HepG2 (cell line): ENCODE results near the gene BAHCC1. TPM values are rescaled to one million over a fixed set of nuclear protein-coding genes. Genes with fewer than 3 reads are reported as not detected.
A peak's percentile ranks its signal among the peaks of the same experiment; 100 is the strongest.

Experiments used
- CENPBD1 ChIP-seq: sonication (generic); formaldehyde crosslinking; IDR thresholded peaks from 2 replicates; pipeline ENCODE4 v1.8.0; 2022; ENCODE audit warnings: missing genetic modification reagents, low read depth, mild to moderate bottlenecking, borderline replicate concordance
- HNF1A ChIP-seq, 2 experiments: sonication (generic) in 1 of 2; formaldehyde crosslinking in 1 of 2; IDR thresholded peaks; 2 replicates each; pipeline versions ENCODE4 v1.4.0 to v1.6.1; 2016 to 2020; ENCODE audit warnings: borderline replicate concordance in 1 of 2, low read depth in 1 of 2, mild to moderate bottlenecking in 1 of 2, missing genetic modification reagents in 1 of 2
- KMT2B ChIP-seq: IDR thresholded peaks from 2 replicates; pipeline ENCODE4 v1.6.1; 2016; ENCODE audit warnings: missing genetic modification reagents, missing compliant biosample characterization
- MAZ ChIP-seq, 2 experiments: sonication (generic) in 1 of 2; formaldehyde crosslinking in 1 of 2; IDR thresholded peaks; 2 replicates each; pipeline versions ENCODE4 v1.5.0 to v1.6.1; 2012 to 2020; ENCODE audit warnings: low read depth in 2 of 2, mild to moderate bottlenecking in 2 of 2, borderline replicate concordance in 1 of 2, improper control_type of control experiment in 1 of 2, low read length in 1 of 2, missing genetic modification reagents in 1 of 2, moderate library complexity in 1 of 2
- PHF20 ChIP-seq: sonication (generic); formaldehyde crosslinking; IDR thresholded peaks from 2 replicates; pipeline ENCODE4 v1.5.0; 2020; ENCODE audit warnings: mild to moderate bottlenecking, missing genetic modification reagents
- TCF7 ChIP-seq: sonication (generic); IDR thresholded peaks from 2 replicates; pipeline ENCODE4 v1.6.1; 2016; ENCODE audit warnings: antibody characterized with exemption, low read depth
- ZNF142 ChIP-seq: sonication (generic); formaldehyde crosslinking; IDR thresholded peaks from 2 replicates; pipeline ENCODE4 v1.4.0; 2020; ENCODE audit warnings: missing genetic modification reagents
- ZNF20 ChIP-seq: sonication (generic); formaldehyde crosslinking; IDR thresholded peaks from 2 replicates; pipeline ENCODE4 v1.4.0; 2020; ENCODE audit warnings: mild to moderate bottlenecking, moderate library complexity, missing genetic modification reagents
- ZNF275 ChIP-seq: sonication (generic); formaldehyde crosslinking; IDR thresholded peaks from 2 replicates; pipeline ENCODE4 v1.8.0; 2022; ENCODE audit warnings: missing genetic modification reagents, mild to moderate bottlenecking, inconsistent platforms, borderline replicate concordance
- polyA plus RNA-seq, 8 experiments: library from polyadenylated mRNA; depleted of rRNA in 3 of 8; stranded (reverse) in 7 of 8; unstranded in 1 of 8; fragments of >200 nt; fragmentation: Illumina TruSeq in 4 of 8; extraction: Trizol in 4 of 8; gene quantifications; 2 replicates each; pipeline versions ENCODE4 v1.2.1 to v1.2.3, GENCODE V29; 2011 to 2016; ENCODE audit warnings: low read depth in 4 of 8, missing spikeins in 1 of 8, mixed read lengths in 1 of 8; ENCODE audit not compliant: insufficient read depth in 1 of 8
- total RNA-seq, 5 experiments: library from RNA; depleted of rRNA; stranded (reverse); fragments of >200 nt; fragmentation: Illumina TruSeq; extraction: Trizol; gene quantifications; 2 replicates each; pipeline ENCODE4 v1.2.3, GENCODE V29; 2016; ENCODE audit warnings: low read depth in 1 of 5
- TF ChIP-seq, protein P1 (sequence below): sonication (generic); formaldehyde crosslinking; conservative IDR thresholded peaks from 2 replicates; pipeline ENCODE4 v1.8.0; 2022; ENCODE audit warnings: mild to moderate bottlenecking, moderate library complexity, missing genetic modification reagents
- TF ChIP-seq, protein P2 (sequence below): IDR thresholded peaks from 2 replicates; pipeline ENCODE4 v1.6.1; 2016

The BAHCC1 gene
- total and polyA plus RNA-seq, 2 of the 13 experiments (the other 11 are each of a cell fraction or from before 2014, with no cell fraction given) = 1.4 to 1.7 TPM

- no peak for TF ChIP-seq HNF1A (IDR thresholded peaks at IDR 0.05; ENCODE audit: low read depth)
- no peak for TF ChIP-seq HNF1A (CRISPR knock-in tag; IDR thresholded peaks at IDR 0.05; ENCODE audit: borderline replicate concordance)
- 0 out of 2 replicates have a peak, but pooled peaks have one; percentile 34 for TF ChIP-seq ZNF20
- no peak; the same call in 1 of the 2 replicates for TF ChIP-seq TCF7
- TF ChIP-seq PHF20 = peak; percentile 0; the same call in 1 of the 2 replicates
- no peak for TF ChIP-seq ZNF275
- peak; percentile 96 for TF ChIP-seq ZNF142
- TF ChIP-seq, protein P1, sequence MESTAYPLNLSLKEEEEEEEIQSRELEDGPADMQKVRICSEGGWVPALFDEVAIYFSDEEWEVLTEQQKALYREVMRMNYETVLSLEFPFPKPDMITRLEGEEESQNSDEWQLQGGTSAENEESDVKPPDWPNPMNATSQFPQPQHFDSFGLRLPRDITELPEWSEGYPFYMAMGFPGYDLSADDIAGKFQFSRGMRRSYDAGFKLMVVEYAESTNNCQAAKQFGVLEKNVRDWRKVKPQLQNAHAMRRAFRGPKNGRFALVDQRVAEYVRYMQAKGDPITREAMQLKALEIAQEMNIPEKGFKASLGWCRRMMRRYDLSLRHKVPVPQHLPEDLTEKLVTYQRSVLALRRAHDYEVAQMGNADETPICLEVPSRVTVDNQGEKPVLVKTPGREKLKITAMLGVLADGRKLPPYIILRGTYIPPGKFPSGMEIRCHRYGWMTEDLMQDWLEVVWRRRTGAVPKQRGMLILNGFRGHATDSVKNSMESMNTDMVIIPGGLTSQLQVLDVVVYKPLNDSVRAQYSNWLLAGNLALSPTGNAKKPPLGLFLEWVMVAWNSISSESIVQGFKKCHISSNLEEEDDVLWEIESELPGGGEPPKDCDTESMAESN (CRISPR knock-in tag) = peak; percentile 42; the same call in 1 of the 2 replicates
- no peak for TF ChIP-seq CENPBD1
- TF ChIP-seq, protein P2, sequence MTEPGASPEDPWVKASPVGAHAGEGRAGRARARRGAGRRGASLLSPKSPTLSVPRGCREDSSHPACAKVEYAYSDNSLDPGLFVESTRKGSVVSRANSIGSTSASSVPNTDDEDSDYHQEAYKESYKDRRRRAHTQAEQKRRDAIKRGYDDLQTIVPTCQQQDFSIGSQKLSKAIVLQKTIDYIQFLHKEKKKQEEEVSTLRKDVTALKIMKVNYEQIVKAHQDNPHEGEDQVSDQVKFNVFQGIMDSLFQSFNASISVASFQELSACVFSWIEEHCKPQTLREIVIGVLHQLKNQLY = no peak
- peak; percentile 51; the same call in 1 of the 2 replicates for TF ChIP-seq MAZ (IDR thresholded peaks at IDR 0.05; ENCODE audit: borderline replicate concordance, low read depth, low read length)
- peak; percentile 60 for TF ChIP-seq MAZ (CRISPR knock-in tag; IDR thresholded peaks at IDR 0.05; ENCODE audit: low read depth)
- peak; percentile 33; the same call in 1 of the 2 replicates for TF ChIP-seq KMT2B (CRISPR knock-in tag)
Observed at GRCh38 chr17:81514739-81515529, 119.7 kb downstream of the BAHCC1 start (continued).
